Smooth muscle cell (in vitro differentiated cells): ENCODE data around the gene FRMD3. TPM values are rescaled to one million over a fixed set of nuclear protein-coding genes. Genes with fewer than 3 reads are reported as not detected.

Experiments
- DNase-seq: peaks from one replicate; lab custom pipeline; 2025; ENCODE audit not compliant: unreplicated experiment; lab: John Stamatoyannopoulos, UW
- H2AFZ ChIP-seq: fragments of 200-600 bp; sonication (generic); 2 replicates; pipeline ENCODE4 v1.6.0; 2016; ENCODE audit warnings: antibody characterized with exemption, low read depth, mild to moderate bottlenecking
- H3F3A ChIP-seq: fragments of 200-600 bp; sonication (generic); 2 replicates; pipeline ENCODE4 v1.6.0; 2017; ENCODE audit warnings: antibody characterized with exemption, low read depth
- H3K27ac ChIP-seq: fragments of 200-600 bp; sonication (generic); 2 replicates; pipeline ENCODE4 v1.5.1; 2016; ENCODE audit warnings: low read depth, mild to moderate bottlenecking
- H3K27me3 ChIP-seq: fragments of 200-600 bp; sonication (generic); 2 replicates; pipeline ENCODE4 v1.6.1; 2016; ENCODE audit warnings: low read depth, mild to moderate bottlenecking
- H3K36me3 ChIP-seq: fragments of 200-600 bp; sonication (generic); 2 replicates; pipeline ENCODE4 v1.5.1; 2016; ENCODE audit warnings: low read depth
- H3K4me1 ChIP-seq: fragments of 200-600 bp; sonication (generic); 2 replicates; pipeline ENCODE4 v1.5.1; 2016; ENCODE audit warnings: low read depth
- H3K4me2 ChIP-seq: fragments of 200-600 bp; sonication (generic); 2 replicates; pipeline ENCODE4 v1.6.0; 2016; ENCODE audit warnings: mild to moderate bottlenecking
- H3K4me3 ChIP-seq: fragments of 200-600 bp; sonication (generic); 2 replicates; pipeline ENCODE4 v1.5.1; 2016; ENCODE audit warnings: mild to moderate bottlenecking
- H3K79me2 ChIP-seq: fragments of 200-600 bp; sonication (generic); 2 replicates; pipeline ENCODE4 v1.6.0; 2016; ENCODE audit warnings: low read depth, mild to moderate bottlenecking
- H3K9ac ChIP-seq: fragments of 200-600 bp; sonication (generic); 2 replicates; pipeline ENCODE4 v1.6.0; 2016; ENCODE audit warnings: low read depth
- H3K9me3 ChIP-seq: fragments of 200-600 bp; sonication (generic); replicated peaks from 2 replicates; pipeline ENCODE4 v1.5.1; 2016; ENCODE audit warnings: low read depth
- H4K20me1 ChIP-seq: fragments of 200-600 bp; sonication (generic); 2 replicates; pipeline ENCODE4 v1.6.0; 2016; ENCODE audit warnings: low read depth
- WGBS: methylation state at CpG from one replicate; pipeline ENCODE4 v1.1.7; 2016; ENCODE audit warnings: low lambda C conversion rate; 5-methylcytosine and 5-hydroxymethylcytosine counted together
- polyA plus RNA-seq: library from polyadenylated mRNA; unstranded; fragments of >200 nt; fragmentation: Nextera tagmentation; extraction: Ambion mirVana; gene quantifications from 2 replicates; pipeline ENCODE4 v1.2.1, GENCODE V29; 2016
- total RNA-seq: library from RNA; depleted of rRNA; stranded (reverse); fragments of >200 nt; gene quantifications from 2 replicates; pipeline ENCODE4 v1.2.3, GENCODE V29; 2014
- TF ChIP-seq, protein P1 (sequence below): fragments of 200-600 bp; sonication (generic); IDR thresholded peaks from 2 replicates; pipeline ENCODE4 v1.5.1; 2017; ENCODE audit warnings: borderline replicate concordance, mild to moderate bottlenecking, antibody characterized with exemption; ENCODE audit not compliant: insufficient read depth, poor library complexity, severe bottlenecking

Gene FRMD3
- total and polyA plus RNA-seq, 2 experiments from 2014 or later: 0.72 to 2.8 TPM

DNA sequence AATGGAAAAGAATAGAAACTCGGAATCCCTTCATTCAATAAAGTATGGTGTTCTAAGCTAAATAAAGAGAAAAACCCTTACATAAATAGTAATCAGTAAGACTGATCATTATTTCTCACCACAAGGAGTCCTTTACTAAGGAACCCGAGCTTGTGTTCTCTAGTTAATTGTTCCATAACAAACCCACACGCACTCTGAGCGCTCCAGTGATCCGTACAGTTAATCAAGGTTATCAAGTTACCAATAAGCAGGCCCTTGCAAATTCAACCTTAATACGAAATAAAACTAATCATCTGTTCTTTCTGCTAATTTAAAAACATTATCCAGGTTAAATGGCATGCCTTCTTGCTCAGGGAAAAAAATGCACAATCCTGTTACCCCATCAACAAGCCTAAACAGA lies 224.4 kb downstream of the FRMD3 start:
- no peaks in the 10 kb centered on the region for H3K36me3 ChIP-seq
- H3K9me3 ChIP-seq: no peaks in the 10 kb centered on the region
- no peaks in the 10 kb centered on the region for H4K20me1 ChIP-seq
- no peak overlapping the region for H2AFZ ChIP-seq
- TF ChIP-seq, protein P1, sequence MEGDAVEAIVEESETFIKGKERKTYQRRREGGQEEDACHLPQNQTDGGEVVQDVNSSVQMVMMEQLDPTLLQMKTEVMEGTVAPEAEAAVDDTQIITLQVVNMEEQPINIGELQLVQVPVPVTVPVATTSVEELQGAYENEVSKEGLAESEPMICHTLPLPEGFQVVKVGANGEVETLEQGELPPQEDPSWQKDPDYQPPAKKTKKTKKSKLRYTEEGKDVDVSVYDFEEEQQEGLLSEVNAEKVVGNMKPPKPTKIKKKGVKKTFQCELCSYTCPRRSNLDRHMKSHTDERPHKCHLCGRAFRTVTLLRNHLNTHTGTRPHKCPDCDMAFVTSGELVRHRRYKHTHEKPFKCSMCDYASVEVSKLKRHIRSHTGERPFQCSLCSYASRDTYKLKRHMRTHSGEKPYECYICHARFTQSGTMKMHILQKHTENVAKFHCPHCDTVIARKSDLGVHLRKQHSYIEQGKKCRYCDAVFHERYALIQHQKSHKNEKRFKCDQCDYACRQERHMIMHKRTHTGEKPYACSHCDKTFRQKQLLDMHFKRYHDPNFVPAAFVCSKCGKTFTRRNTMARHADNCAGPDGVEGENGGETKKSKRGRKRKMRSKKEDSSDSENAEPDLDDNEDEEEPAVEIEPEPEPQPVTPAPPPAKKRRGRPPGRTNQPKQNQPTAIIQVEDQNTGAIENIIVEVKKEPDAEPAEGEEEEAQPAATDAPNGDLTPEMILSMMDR: no peak
- no peak overlapping the region for H3K27ac ChIP-seq
- H3F3A ChIP-seq: no peaks in the 10 kb centered on the region
- 92% methylated on average over 6 of the region's 6 CpGs for WGBS
- H3K4me3 ChIP-seq: no peak overlapping the region
- H3K4me2 ChIP-seq: no peak overlapping the region
- DNase-seq: no peak
- no peaks in the 10 kb centered on the region for H3K79me2 ChIP-seq
- H3K9ac ChIP-seq: no peak overlapping the region
- H3K27me3 ChIP-seq: no peaks in the 10 kb centered on the region
- no peaks in the 10 kb centered on the region for H3K4me1 ChIP-seq

DNA sequence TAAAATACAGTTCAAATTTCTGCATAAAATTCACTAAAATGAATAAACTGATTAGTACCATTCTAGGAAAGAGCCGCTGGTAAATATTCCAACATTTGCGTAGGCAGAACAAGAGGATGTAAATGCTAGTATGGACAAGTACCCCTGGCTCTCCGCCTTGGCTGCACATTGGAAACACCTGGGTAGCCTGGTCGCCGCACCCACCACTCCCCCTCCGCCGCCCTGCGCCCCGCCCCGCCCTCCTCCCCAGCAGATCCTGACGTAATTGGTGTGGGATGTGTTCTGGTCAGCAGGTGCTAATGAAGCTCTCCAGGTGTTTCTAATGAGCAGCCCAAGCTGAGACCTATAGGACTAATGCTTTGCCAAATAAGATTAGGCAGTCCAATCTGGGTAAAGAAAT lies 225.7 kb downstream of the FRMD3 start:
- H3K27ac ChIP-seq: no peak overlapping the region
- no peak overlapping the region for H2AFZ ChIP-seq
- WGBS: 87% methylated on average over 11 of the region's 11 CpGs
- H3K9me3 ChIP-seq: no peaks in the 10 kb centered on the region
- H3K4me1 ChIP-seq: no peaks in the 10 kb centered on the region
- H3K4me3 ChIP-seq: no peak overlapping the region
- no peaks in the 10 kb centered on the region for H3F3A ChIP-seq
- no peak overlapping the region for H3K4me2 ChIP-seq
- H4K20me1 ChIP-seq: no peaks in the 10 kb centered on the region
- no peaks in the 10 kb centered on the region for H3K27me3 ChIP-seq
- no peaks in the 10 kb centered on the region for H3K79me2 ChIP-seq
- TF ChIP-seq, protein P1: no peak
- DNase-seq: no peak
- H3K9ac ChIP-seq: no peak overlapping the region
- no peaks in the 10 kb centered on the region for H3K36me3 ChIP-seq

DNA sequence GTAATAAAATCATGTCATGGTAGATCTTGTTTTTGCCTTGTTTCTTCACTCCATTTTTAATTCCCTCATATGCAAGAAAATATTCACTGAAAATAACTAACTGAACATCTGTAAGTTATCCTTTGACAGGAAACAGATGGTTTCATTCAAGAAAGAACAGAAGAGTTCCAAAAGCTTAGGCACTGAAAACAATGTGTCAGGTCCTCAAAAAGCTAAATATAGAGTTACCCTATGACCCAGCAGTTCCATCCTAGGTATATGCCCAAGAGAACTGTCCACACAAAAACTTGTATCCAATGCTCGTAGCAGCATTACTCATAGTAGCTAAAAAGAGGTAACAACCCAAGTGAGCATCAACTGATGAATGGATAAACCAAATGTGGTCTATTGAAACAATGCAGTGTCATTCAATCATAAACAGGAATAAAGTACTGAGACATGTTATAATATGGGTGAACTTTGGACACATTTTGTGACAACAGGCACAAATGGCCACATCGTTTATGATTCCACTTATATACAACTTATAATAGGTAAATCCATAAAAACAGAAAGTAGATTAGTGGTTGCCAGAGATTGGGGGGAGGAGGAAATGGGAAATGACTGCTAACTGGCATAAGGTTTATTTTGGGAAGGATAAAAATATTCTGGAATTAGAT lies 231.0 kb downstream of the FRMD3 start:
- WGBS: 71% methylated on average over 2 of the region's 2 CpGs
- no peak overlapping the region for H2AFZ ChIP-seq
- no peak overlapping the region for H3K4me3 ChIP-seq
- TF ChIP-seq, protein P1: no peak
- DNase-seq: no peak
- no peaks in the 10 kb centered on the region for H3K9me3 ChIP-seq
- H3K27ac ChIP-seq: no peak overlapping the region
- no peaks in the 10 kb centered on the region for H3K4me1 ChIP-seq
- H3K79me2 ChIP-seq: no peaks in the 10 kb centered on the region
- H3K36me3 ChIP-seq: no peaks in the 10 kb centered on the region
- no peaks in the 10 kb centered on the region for H3F3A ChIP-seq
- H3K9ac ChIP-seq: no peak overlapping the region
- no peak overlapping the region for H3K4me2 ChIP-seq
- no peaks in the 10 kb centered on the region for H4K20me1 ChIP-seq
- H3K27me3 ChIP-seq: peaks cover 14% of the 10 kb centered on the region

DNA sequence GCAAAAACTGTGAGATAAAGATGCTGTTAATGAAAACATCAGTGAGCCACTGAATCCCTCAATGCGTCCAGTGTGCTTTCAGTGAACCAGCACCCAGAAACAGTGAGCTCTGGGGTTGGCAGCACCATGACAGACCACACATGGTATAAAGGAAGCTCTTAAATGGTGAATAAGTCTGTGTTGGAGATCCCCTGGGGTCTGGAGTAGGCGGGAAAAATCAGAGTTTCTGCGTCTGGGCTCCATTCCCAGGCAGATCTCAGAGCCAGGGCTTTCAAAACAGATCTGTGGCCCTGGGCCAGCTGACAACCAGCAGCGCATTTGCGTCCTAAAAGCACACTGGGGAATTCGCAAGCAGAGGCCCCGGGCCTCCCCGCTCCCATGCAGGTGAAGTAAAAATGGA lies 233.5 kb downstream of the FRMD3 start:
- Histone ChIP-seq H4K20me1 (no peaks in the 10 kb centered on the region), H3K27me3 (peaks cover 20% of the 10 kb centered on the region), H2AFZ (no peak overlapping the region), H3K36me3 (no peaks in the 10 kb centered on the region), H3K79me2 (no peaks in the 10 kb centered on the region), H3K4me3 (no peak overlapping the region), H3K9ac (no peak overlapping the region), H3K4me2 (no peak overlapping the region), H3K27ac (no peak overlapping the region), H3F3A (no peaks in the 10 kb centered on the region), H3K4me1 (no peaks in the 10 kb centered on the region), H3K9me3 (no peaks in the 10 kb centered on the region)
- DNase-seq: no peak
- 45% methylated on average over 8 of the region's 8 CpGs for WGBS
- TF ChIP-seq, protein P1: no peak
